HG02798 (cell line): ENCODE data around the gene JUN.

ENCODE experiments used
- ATAC-seq: cut with Tn5 transposase; IDR thresholded peaks from one replicate; pipeline ENCODE4 v1.9.1; 2021; ENCODE audit warnings: mild to moderate bottlenecking; ENCODE audit not compliant: unreplicated experiment, poor library complexity

JUN gene

GRCh38 chr1:58785442-58786058 is 1.7 kb upstream of the JUN start:
- no peak for ATAC-seq

- peak; percentile 5 for ATAC-seq
These were observed 1.1 kb upstream of the JUN start for GRCh38 chr1:58784758-58785441.

- peak; percentile 1 for ATAC-seq
These were observed 506 bp downstream of the JUN start for GRCh38 chr1:58783090-58783992.

DNA sequence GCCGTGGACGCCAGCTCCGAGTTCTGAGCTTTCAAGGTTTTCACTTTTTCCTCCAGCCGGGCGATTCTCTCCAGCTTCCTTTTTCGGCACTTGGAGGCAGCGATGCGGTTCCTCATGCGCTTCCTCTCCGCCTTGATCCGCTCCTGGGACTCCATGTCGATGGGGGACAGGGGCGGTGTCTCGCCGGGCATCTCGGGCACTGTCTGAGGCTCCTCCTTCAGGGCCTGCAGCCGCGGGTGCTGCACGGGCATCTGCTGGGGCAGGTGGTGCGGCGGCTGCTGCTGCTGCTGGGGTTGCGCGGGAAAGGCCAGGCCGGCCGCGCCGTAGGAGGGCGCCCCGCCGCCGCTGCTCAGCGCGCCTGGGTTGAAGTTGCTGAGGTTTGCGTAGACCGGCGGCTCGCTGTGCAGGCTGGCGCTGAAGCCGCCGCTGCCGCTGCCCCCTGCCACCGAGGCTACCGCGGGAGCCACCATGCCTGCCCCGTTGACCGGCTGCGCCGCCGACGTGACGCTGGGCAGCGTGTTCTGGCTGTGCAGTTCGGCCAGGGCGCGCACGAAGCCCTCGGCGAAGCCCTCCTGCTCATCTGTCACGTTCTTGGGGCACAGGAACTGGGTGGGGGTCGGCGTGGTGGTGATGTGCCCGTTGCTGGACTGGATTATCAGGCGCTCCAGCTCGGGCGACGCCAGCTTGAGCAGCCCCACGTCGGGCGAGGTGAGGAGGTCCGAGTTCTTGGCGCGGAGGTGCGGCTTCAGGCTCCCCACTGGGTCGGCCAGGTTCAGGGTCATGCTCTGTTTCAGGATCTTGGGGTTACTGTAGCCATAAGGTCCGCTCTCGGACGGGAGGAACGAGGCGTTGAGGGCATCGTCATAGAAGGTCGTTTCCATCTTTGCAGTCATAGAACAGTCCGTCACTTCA is 1.4 kb downstream of the JUN start:
- ATAC-seq: peak; percentile 14

GRCh38 chr1:58781541-58782177 is 2.2 kb downstream of the JUN start:
- no peak for ATAC-seq

- ATAC-seq: no peak
These were observed 2.9 kb downstream of the JUN start for GRCh38 chr1:58780836-58781452.

DNA sequence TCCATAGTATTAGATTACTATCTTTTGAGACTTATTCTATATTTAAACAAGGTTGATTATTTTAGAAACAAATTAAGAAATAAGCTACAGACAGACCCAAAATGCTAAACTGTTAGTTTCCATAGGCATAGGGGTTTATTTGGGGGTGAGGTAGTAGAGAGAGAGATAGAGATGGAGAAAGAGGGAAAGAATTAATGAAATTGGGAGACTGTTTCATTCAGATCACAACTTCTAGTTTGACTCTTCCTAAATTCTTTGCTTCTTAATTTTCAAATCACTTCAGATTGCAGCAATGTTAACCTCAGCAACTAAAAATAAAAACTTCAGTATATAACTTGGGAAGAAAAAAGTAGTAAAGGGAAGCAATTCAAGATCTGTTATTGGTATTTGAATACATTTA is 3.4 kb downstream of the JUN start:
- no peak for ATAC-seq

DNA sequence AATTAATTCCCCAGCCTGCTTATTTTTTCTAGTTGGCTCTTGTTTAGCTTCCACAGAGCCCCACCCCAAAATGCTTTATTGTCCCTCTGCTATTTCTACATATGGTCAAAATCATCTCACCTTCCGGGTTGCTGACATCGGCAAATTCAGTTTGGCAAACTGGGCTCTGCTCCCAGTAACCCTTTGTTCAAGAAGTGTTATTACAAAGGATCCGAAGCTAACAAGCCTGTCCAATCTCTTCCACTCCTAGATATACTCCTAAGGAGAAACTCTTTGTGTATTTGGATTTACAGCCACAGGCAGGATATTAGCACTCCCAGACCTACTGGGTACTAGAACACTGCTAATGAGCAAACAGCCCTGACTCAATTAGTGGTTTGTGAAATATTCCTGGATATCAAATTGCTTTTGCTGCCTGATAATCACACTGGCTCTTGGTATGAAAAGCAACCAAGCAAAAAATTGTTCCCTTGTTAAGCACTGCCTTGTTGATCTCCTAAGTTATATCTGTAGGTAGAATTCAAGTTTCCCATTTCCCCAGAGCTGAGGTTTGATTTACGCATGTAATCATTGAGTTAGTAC is 4.0 kb downstream of the JUN start:
- ATAC-seq: no peak

DNA sequence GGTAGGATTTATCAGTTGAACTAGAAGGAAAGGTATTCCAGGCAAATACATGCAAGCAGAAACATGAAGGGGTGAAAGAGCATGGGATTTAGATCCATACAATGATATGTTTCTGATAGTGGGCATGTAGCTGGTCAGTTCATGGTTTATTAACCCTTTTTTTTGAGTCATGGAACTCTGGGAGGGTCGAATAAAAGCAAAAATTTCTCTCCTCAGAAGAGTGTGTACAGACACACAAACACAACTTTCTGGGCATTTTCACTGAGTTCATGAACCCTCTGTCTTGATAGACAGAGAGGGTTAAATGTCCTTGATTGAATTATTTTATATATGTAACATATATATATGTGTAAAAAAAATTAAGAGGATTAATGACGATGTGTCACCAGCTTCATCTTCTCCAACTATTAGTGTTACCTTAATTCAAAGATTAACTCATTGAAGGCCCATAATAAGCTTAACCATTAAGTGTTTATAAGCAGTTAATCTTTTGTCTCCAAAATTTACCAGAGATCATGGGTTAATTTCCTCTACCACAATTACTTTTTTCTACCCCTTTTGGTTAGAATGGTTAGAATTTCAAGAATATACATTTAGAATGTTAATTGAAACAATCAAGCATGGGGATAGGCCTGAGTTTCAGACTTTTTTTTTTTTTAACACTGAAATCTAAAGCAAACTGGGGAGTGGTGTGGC is 4.6 kb downstream of the JUN start:
- ATAC-seq: no peak

GRCh38 chr1:58778385-58779000 is 5.4 kb downstream of the JUN start:
- no peak for ATAC-seq

DNA sequence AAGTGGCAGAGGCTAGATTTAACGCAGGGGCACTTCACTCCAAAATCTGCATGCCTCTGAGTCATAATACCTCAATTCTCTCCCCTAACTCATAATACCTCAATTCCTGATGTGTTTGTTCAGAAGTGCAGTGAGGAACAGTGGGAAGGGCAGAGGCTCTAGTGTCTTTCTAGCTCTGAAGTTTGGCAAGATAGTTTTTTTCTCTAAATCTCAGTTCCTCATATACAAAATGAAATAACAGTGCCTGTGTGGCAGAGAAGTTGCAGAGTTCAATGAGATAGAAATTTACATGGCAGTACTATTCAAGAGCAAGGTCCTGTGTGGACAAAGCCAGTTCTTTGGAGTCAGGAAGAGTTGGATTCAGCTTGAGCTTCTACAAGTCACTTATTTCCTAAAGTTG is 9.8 kb downstream of the JUN start:
- ATAC-seq: no peak

GRCh38 chr1:58773406-58773840 is 10.4 kb downstream of the JUN start:
- peak; percentile 71 for ATAC-seq

- no peak for ATAC-seq
These were observed 14.0 kb downstream of the JUN start for GRCh38 chr1:58769809-58770320.

DNA sequence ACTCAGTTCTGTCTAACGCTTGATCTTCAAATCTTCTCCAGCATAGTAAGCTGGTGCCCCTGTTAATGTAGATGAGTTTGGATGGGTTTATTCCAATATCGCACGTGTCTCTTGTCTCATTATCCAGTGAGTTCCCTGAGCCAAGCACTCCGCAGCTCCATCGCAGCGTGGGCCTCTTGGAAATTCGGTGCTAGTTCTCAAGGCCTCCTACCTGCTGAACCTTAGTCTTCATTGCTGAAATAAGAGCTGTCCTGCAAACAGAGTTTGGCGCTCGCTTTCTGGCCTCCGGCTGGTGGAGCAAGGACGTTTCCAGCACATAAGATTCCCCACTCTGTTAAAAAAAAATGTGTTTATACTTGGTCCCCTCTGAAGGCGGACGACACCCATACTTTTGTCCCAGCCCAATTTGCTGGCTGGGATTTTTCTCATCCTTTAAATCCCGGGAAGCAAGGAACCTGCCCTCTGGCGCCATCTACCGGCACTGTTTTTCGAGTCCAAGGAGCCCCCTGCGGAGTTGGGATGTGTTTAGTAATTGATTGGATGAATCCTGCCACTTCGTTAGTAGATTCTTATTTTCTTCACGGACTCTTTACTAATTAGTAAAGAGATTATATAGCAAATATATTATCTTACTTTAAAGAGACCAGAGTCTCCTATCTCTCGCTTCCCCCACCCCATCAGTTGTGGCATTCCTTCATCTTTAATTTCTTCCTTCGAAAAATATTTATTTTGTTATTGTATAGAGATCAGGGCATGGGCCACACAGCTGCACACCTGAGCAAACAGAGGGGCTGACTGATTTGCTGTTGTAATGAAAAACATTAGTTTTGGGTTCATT is 14.7 kb downstream of the JUN start:
- ATAC-seq: no peak

- no peak for ATAC-seq
These were observed 15.6 kb downstream of the JUN start for GRCh38 chr1:58768191-58768731.

GRCh38 chr1:58767143-58767542 is 16.7 kb downstream of the JUN start:
- no peak for ATAC-seq

DNA sequence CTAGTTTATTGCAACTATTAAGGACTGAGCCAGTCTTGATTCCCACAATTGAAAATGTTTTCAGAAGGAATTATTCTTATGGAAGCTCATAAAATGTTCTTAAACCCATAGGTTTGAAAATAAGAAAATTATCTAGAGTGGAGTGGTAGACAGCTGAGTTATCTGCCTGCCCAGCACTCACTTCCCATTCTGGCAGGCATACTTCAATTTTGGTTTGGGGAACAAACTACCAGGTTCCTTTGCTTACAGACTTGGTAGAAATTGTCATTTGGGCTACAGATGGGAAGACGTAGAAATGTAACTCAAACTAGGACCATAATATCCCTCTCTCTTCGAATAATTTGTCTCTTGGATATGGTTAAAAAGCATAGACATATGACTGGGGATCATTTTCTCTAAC is 18.4 kb downstream of the JUN start:
- no peak for ATAC-seq
